Measurements from ENCODE around the gene CAV1.

CAV1 gene

DNA sequence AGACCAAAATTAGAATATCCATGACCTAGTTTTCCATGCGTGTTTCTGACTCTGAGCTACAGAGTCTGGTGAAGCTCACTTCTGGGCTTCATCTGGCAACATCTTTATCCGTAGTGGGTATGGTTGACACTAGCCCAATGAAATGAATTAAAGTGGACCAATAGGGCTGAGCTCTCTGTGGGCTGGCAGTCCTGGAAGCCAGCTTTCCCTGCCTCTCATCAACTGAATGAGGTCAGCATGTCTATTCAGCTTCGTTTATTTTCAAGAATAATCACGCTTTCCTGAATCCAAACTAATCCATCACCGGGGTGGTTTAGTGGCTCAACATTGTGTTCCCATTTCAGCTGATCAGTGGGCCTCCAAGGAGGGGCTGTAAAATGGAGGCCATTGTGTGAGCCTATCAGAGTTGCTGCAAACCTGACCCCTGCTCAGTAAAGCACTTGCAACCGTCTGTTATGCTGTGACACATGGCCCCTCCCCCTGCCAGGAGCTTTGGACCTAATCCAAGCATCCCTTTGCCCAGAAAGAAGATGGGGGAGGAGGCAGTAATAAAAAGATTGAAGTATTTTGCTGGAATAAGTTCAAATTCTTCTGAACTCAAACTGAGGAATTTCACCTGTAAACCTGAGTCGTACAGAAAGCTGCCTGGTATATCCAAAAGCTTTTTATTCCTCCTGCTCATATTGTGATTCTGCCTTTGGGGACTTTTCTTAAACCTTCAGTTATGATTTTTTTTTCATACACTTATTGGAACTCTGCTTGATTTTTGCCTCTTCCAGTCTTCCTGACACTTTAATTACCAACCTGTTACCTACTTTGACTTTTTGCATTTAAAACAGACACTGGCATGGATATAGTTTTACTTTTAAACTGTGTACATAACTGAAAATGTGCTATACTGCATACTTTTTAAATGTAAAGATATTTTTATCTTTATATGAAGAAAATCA is 35.5 kb downstream of the CAV1 start:
- no peak for DNase-seq

DNA sequence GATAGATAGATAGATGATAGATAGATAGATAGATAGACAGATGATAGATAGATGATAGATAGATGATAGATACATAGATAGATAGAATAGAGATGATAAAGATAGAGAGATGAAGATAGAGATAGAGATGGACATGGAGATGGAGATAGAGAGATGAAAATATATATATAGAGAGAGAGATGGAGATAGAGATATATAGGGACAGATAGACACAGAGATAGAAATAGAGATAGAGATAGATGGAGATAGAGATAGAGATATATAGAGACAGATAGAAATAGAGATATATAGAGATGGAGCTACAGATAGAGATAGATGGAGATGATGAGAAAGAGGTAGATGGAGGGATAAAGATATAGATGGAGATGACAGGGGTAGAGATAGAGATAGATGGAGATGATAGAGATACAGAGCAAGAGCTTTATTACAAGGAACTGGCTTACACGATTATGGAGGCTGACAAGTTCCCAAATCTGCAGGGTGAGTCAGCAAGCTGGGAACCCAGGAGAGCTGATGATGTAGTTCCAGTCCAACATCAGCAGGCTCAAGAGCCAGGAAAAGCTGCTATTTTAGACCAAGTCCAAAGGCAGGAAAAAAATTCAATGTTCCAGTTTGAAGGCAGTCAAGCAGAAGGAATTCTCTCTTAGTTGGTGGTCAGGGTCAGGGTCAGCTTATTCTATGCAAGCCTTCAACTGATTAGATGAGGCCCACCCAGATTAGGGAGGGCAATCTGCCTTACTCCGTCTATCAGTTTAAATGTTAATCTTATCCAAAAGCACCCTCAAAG is 37.1 kb downstream of the CAV1 start:
- no peak for DNase-seq

DNA sequence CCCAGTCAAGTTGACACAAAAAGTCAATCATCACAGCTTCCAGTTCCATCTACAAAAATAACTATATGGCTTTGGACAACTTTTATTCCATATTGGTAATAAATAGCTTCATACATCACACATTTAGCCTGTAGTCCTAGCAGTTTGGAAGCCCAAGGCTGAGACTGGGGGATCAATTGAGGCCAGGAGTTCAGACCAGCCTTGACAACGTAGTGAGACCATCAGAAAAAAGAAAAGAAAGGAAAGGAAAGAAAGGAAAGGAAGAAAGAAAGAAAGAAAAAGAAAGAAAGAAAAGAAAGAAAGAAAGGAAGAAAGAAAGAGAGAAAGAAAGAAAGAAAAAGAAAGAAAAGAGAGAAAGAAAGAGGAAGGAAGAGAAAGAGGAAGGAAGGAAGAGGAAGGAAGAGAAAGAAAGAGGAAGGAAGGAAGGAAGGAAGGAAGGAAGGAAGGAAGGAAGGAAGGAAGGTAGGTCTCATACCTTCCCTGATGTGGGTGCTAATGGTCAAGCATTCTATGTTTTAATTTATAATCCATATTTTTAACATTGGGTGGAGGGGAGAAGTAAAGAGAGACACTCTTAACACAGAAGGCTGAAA is 37.8 kb downstream of the CAV1 start:
- no peak for DNase-seq

GRCh38 chr7:116565981-116566380 is 41.1 kb downstream of the CAV1 start:
- DNase-seq = no peak

- DNase-seq = no peak
These were observed 41.8 kb downstream of the CAV1 start for GRCh38 chr7:116566666-116567065.

DNA sequence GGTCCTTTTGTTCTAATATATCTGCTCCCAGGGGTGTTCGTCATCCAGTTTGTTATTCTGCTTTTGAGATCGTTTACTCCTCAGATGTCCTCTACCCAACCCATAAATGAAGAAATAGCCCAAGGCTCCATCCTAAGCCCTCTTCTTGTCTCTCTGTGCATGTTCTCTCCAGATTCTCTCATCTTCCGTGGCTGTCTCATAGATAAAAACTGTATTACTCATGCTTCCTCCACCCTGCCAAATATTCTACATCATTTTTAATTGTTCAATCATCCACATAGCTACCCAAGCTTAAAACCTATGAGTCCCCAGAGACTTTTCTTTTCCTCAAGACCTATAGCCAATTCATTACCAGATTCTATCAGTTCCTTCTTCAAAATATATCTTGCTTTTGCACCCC is 44.9 kb downstream of the CAV1 start:
- DNase-seq = no peak

DNA sequence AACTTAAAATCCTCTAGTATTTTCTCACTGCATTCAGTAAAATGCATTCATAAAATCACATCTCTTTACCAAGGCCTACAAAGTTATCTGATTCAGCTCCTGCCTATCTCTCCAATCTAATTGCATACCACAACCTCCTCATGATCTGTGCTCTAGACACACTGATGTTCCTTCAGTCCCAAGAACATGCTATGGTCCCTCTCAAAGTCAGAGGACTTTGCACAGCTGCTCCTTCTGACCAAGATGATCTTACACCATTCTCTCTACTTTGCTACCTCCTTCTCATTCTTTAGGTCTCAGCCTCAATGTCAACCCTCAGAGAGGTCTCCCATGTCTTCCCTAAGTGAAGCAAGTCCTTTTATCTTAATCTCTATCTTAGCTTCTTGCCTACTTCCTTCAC is 45.5 kb downstream of the CAV1 start:
- DNase-seq = no peak

GRCh38 chr7:116571037-116571436 is 46.2 kb downstream of the CAV1 start:
- no peak for DNase-seq

- no peak for DNase-seq
These were observed 46.7 kb downstream of the CAV1 start for GRCh38 chr7:116571552-116571951.

- DNase-seq = no peak
These were observed 47.2 kb downstream of the CAV1 start for GRCh38 chr7:116572036-116572435.

GRCh38 chr7:116573541-116573940 is 48.7 kb downstream of the CAV1 start:
- no peak for DNase-seq

- no peak for DNase-seq
These were observed 49.4 kb downstream of the CAV1 start for GRCh38 chr7:116574025-116574822.

DNA sequence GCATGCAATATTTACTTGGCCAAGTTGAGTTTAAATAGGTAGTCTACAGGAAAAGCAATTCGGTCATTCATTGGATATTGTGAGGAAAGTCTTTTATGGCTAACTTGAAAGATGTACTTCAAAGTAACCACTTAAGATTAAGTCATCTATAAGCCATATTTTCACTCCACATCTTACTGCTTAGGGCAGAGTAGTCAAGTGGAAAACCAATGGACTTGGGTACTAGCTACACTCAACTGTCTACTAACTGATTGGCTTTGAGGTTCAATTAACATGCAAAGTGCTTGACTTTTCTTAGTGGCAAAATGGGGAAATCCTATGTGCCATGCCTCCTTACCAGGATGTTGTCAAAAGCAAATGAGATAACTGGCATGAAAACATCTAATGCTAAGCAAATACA is 51.0 kb downstream of the CAV1 start:
- no peak for DNase-seq

GRCh38 chr7:116576350-116577319 is 51.8 kb downstream of the CAV1 start:
- DNase-seq = peak in 1 of 2 experiments; percentile 16

DNA sequence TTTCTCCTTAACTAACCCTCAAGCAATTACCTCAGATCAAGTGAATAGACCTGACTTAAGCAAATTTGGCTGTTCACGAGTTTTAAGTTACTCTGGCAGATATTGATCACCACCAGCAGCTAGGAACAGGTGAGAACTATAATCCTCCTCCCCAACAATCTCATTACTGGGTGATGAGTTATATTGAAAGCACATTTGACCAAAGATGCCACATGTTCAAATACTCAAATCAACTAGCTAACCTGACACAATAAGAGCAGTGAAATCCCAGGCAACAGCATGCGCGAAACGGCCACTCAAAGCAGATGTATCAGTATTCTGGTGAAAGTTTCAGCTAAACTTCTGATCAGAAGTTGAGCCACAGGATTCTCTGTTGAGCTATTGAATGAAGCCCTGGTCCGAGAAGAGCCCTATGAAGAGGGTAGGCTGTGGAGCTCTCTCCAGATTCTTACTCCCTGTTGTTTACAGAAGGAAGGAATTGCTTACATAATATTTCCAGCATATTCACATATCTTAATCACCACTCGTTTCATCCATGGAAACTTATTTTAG is 52.6 kb downstream of the CAV1 start:
- DNase-seq = peak; percentile 16 to 40

- DNase-seq = no peak
These were observed 53.7 kb downstream of the CAV1 start for GRCh38 chr7:116578526-116578925.

- no peak for DNase-seq
These were observed 54.5 kb downstream of the CAV1 start for GRCh38 chr7:116579322-116579721.

DNA sequence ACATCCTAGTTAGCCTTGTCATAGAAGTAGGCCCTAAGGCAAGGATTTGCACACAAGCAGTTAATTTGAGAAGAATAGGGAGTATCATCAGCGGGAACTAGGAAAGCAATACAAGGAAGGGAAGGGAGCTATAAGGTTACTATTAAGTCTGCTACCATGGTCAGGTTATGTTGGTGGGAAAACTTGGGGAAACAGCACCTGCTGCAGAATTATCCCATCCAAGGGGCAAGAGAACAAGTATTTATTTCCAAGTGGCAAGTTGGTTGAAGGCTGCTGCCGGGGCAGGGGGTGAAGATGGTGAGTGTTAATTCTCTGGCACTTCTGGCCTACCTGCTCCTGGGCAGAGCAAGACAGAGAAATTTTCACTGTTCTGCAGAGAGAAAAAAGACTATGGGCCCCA is 55.0 kb downstream of the CAV1 start:
- DNase-seq = no peak

- no peak for DNase-seq
These were observed 57.4 kb downstream of the CAV1 start for GRCh38 chr7:116582164-116582732.

DNA sequence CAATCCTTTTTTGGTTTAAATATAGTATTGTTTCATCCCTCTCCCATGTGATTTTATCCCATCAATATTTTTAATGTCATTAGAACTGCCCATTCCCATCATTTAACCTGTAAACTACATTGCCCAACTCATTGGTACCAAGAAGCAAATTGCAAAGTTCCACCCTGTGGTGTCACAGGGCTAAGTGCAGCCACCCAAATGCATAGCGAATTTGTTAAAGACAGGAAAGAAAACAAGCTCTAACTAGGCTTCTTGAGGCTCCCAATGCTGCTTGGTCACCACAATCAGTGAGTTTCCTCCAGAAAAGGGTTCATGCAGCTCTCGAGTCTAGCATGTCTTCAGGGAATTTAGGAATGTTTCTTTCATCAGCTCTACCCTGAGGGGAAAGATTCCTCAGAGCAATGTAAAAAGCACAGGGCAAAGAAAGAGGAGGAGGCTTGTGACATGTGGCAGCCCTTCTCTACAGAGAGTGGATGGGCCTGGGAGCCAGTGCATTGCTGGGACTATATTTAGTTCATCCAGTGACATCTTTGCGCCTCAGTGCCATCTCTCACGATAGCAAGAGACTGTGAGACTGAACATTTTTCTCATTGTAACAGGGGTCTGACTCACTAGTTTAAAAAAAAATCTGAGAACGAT is 58.1 kb downstream of the CAV1 start:
- no peak for DNase-seq
